Measurements from ENCODE around the gene GFAP.

GFAP gene

GRCh38 chr17:44912763-44913544, 2.3 kb downstream of the GFAP start:
- DNase-seq: no peak

DNA sequence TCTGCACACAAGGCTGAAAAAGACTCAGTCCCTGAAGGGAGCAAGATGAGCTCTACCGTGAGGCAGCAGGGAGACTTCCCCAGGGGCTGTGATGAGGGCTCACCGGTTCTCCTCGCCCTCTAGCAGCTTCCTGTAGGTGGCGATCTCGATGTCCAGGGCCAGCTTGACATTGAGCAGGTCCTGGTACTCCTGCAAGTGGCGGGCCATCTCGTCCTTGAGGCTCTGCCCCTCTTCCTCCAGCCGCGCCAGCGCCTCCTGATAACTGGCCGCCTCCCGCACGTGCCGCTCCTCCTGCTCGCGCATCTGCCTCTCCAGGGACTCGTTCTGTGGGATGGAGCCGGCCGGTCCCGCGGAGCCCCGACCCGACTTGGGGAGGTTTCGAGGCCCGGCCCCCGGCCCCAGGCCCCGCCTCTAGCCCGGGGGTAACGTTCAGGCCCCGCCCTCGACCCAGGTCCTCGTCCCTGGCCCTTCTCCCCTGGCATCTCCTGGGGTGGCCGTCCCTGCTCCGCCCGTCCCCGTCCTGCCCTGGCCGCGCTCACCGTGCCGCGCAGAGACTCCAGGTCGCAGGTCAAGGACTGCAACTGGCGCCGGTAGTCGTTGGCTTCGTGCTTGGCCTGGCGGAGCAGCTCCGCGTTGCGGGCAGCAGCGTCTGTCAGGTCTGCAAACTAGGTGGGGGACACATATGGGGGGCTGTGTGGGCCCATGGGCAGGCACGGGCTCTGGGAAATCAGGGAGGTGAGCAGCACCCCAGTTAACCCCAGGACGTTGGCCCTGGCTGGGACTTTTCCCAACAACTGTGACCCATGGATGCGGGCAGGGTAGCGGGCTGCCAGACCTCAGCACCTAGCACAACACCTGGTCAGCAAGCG, 3.9 kb downstream of the GFAP start:
- DNase-seq: peak; percentile 54

GRCh38 chr17:44910231-44911106, 4.8 kb downstream of the GFAP start:
- no peak for DNase-seq

GRCh38 chr17:44909681-44910144, 5.6 kb downstream of the GFAP start:
- no peak for DNase-seq

DNA sequence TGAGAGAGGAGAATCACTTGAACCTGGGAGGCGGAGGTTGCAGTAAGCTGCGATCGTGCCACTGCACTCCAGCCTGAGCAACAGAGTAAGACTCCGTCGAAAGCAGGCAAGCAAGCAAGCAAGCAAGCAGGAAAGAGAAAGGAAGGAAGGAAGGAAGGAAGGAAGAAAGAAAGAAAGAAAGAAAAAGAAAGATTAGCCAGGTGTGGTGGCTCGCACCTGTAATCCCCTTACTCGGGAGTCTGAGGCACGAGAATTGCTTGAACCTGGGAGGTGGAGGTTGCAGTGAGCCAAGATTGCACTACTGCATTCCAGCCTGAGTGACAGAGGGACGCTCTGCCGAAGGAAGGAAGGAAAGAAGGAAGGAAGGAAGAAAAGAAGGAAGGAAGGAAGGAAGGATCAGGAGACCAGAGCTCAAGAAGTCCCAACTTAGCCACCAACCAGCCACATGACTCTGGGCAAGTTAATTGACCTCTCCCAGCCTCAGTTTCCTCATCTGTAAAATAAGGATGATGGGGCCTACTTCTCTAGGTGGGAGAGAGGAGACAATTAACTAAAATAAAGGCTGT, 6.5 kb downstream of the GFAP start:
- no peak for DNase-seq

- no peak for DNase-seq
These were observed 7.4 kb downstream of the GFAP start for GRCh38 chr17:44907729-44908470.

DNA sequence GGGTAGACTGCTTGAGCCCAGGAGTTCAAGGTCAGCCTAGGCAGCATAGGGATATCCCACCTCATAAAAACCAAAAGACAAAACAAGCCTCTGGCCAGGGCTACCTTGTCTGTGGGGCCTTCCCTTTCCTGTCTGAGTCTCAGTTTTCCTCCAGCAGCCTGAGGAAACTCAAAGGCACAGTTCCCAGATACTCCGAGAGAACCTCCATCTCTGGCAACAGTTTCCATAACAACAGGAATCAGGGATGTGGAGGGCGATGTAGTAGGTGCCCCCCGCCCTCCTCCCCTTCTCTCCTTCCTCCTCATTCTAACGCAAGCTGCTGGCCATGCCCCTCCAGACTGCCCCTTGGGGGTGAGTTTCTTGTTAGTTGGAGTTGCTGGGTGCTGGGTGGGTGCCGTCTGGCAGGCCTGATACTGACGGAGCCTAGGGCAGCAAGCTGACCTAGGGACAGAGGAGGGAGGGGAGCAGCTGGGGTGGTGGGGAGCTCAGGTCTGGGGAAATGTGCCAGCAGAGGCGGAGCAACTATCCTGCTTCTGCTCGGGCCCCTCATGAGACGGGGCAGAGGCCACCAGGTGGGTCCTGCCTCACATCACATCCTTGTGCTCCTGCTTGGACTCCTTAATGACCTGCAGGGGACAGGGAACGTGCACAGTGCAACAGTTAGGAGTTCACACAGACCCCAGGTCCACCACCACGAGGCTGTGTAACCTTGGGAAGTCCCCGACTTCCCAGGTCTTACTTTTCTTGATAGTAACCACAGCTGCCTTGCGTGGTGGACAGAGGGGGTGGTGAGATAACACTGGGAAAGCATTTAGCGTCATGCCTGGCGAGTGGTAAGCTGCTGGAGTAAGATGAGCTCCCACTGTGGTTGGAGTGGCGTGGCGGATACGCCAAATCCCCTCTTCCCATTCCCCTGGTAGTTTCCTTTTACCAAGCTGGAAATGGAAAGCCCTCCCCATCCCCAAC, 8.3 kb downstream of the GFAP start:
- DNase-seq: no peak

GRCh38 chr17:44906010-44906646, 9.2 kb downstream of the GFAP start:
- no peak for DNase-seq

- DNase-seq: no peak
These were observed 10.0 kb downstream of the GFAP start for GRCh38 chr17:44905006-44906000.

GRCh38 chr17:44904001-44904984, 11.0 kb downstream of the GFAP start:
- DNase-seq: no peak

GRCh38 chr17:44903012-44903685, 12.2 kb downstream of the GFAP start:
- DNase-seq: no peak

- DNase-seq: no peak
These were observed 13.1 kb downstream of the GFAP start for GRCh38 chr17:44902135-44902760.

DNA sequence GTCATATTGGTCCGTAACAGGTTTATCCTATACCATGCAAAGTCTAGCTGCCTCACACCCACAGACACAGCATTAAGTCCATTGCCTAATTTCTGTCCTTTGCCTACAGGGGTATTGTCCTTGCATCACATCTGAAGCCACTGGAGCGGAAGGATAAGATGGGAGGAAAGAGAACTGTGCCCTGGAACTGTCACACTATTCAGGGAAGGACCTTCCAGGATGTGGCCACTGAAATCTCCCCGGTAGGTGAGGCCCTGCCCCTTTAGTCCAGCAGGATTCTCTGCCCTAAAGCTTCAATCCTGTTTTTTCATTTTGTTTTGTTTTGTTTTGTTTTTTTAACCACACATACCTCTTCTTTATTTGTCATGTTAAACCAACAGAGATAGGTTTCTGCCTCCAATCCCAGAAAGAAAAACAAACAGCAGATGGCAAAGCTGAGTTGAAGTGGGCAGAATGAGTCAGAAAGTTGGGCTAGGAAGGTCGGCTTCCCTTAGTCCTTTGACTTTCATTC, 13.8 kb downstream of the GFAP start:
- peak; percentile 24 to 26 for DNase-seq

DNA sequence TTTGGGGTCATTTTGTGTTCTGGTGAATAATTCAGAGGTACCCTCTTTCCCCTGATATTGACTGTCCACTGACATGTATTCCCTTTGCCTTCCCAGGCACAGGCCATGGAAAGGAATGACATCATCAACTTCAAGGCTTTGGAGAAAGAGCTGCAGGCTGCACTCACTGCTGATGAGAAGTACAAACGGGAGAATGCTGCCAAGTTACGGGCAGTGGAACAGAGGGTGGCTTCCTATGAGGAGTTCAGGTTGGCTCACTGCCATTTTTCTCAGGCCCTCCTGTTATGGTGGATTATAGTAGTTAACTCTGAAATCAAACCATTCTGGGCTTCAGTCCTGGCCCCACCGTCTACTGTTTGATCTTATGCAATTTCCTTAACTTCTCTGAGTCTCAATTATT, 14.4 kb downstream of the GFAP start:
- DNase-seq: peak in 1 of 2 experiments; percentile 35

- DNase-seq: peak; percentile 78 to 90
These were observed 16.1 kb downstream of the GFAP start, which contains the start of gene EFTUD2 for GRCh38 chr17:44899074-44899782. EFTUD2 (minus strand) TSS chr17:44899445; CDS start chr17:44894521, 4,924 bp downstream.

- no peak for DNase-seq
These were observed 16.6 kb downstream of the GFAP start for GRCh38 chr17:44898768-44899073.
